IMR-90 (cell line): Measurements from ENCODE around the gene HEXD. TPM values are rescaled to one million over a fixed set of nuclear protein-coding genes. Genes with fewer than 3 reads are reported as not detected.

ENCODE experiments used
- ATAC-seq: fragments of 200-7000 bp; cut with Tn5 transposase; 2 replicates; pipeline ENCODE4 v1.9.1; 2020; ENCODE audit warnings: low read depth, mild to moderate bottlenecking, moderate library complexity
- BruUV-seq: library from RNA; stranded (reverse); fragments of 400-500 nt; replicated peaks from 2 replicates; lab custom pipeline; 2021; lab: Mats Ljungman, UMichigan
- CTCF ChIA-PET: fragments of 300-600 bp; formaldehyde crosslinking; extraction: SDS; loops from one replicate; lab custom pipeline; 2021; ENCODE audit warnings: antibody characterized with exemption; lab: Yijun Ruan, JAX
- POLR2A ChIA-PET: fragments of 300-600 bp; sonication (Branson Sonifier 250); formaldehyde crosslinking; loops from one replicate; lab custom pipeline; 2022; ENCODE audit warnings: antibody characterized with exemption; ENCODE audit not compliant: unreplicated experiment; lab: Charles Lee
- DNase-seq: peaks from one replicate; pipeline ENCODE4 v3.0.0; 2013
- H2AFZ ChIP-seq: replicated peaks from 2 replicates; pipeline ENCODE3; 2013; ENCODE audit warnings: low read length, mild to moderate bottlenecking; ENCODE audit not compliant: poor library complexity
- H2AK5ac ChIP-seq: 2 replicates; pipeline ENCODE4 v1.6.1; 2013; ENCODE audit warnings: low read depth, low read length, inconsistent platforms
- H2AK9ac ChIP-seq: replicated peaks from 2 replicates; pipeline ENCODE3; 2013; ENCODE audit warnings: mild to moderate bottlenecking, low read depth, low read length, moderate library complexity; ENCODE audit not compliant: poor library complexity
- H2BK120ac ChIP-seq: 2 replicates; pipeline ENCODE4 v1.6.1; 2013; ENCODE audit warnings: low read depth, low read length, inconsistent platforms
- H2BK15ac ChIP-seq: 3 replicates; pipeline ENCODE4 v1.6.1; 2013; ENCODE audit warnings: low read depth, low read length, inconsistent platforms
- H2BK20ac ChIP-seq: 2 replicates; pipeline ENCODE4 v1.6.1; 2013; ENCODE audit warnings: low read depth, mild to moderate bottlenecking, inconsistent platforms, low read length, moderate library complexity
- H2BK5ac ChIP-seq: 2 replicates; pipeline ENCODE4 v1.6.1; 2013; ENCODE audit warnings: mild to moderate bottlenecking, low read depth, low read length, inconsistent platforms; ENCODE audit not compliant: poor library complexity, severe bottlenecking
- H3K14ac ChIP-seq: replicated peaks from 2 replicates; pipeline ENCODE4 v1.6.1; 2013; ENCODE audit warnings: low read depth, low read length, inconsistent platforms
- H3K18ac ChIP-seq: 2 replicates; pipeline ENCODE4 v1.6.1; 2013; ENCODE audit warnings: low read depth, low read length, control low read depth
- H3K23ac ChIP-seq: 2 replicates; pipeline ENCODE4 v1.6.1; 2013; ENCODE audit warnings: low read depth, low read length, inconsistent platforms
- H3K27ac ChIP-seq: 2 replicates; pipeline ENCODE4 v1.5.1; 2013; ENCODE audit warnings: mild to moderate bottlenecking, control low read depth, low read length; ENCODE audit not compliant: insufficient read depth
- H3K27me3 ChIP-seq: 2 replicates; pipeline ENCODE4 v1.6.1; 2013; ENCODE audit warnings: low read length; ENCODE audit not compliant: control insufficient read depth, insufficient read depth
- H3K36me3 ChIP-seq: 2 replicates; pipeline ENCODE4 v1.6.1; 2013; ENCODE audit warnings: low read length, mixed read lengths; ENCODE audit not compliant: control insufficient read depth, insufficient read depth
- H3K4ac ChIP-seq: 2 replicates; pipeline ENCODE4 v1.6.1; 2013; ENCODE audit warnings: low read depth, low read length, inconsistent platforms
- H3K4me1 ChIP-seq: 2 replicates; pipeline ENCODE4 v1.6.1; 2013; ENCODE audit warnings: low read length, mixed read lengths; ENCODE audit not compliant: control insufficient read depth, insufficient read depth
- H3K4me2 ChIP-seq: 2 replicates; pipeline ENCODE4 v1.6.1; 2013; ENCODE audit warnings: low read depth, mild to moderate bottlenecking, control low read depth, low read length, moderate library complexity
- H3K4me3 ChIP-seq: 2 replicates; pipeline ENCODE4 v1.5.1; 2013; ENCODE audit warnings: low read depth, mild to moderate bottlenecking, control low read depth, low read length, moderate library complexity; ENCODE audit not compliant: insufficient read depth
- H3K56ac ChIP-seq: 2 replicates; pipeline ENCODE4 v1.6.1; 2013; ENCODE audit warnings: low read length, inconsistent platforms; ENCODE audit not compliant: insufficient read depth; ENCODE audit errors: extremely low read depth
- H3K79me1 ChIP-seq, 2 experiments: 2 replicates each; pipeline ENCODE4 v1.6.1; 2013; ENCODE audit warnings: low read length in 2 of 2, inconsistent platforms in 1 of 2, low read depth in 1 of 2
- H3K9ac ChIP-seq: 2 replicates; pipeline ENCODE4 v1.6.1; 2013; ENCODE audit warnings: low read depth, low read length, control low read depth
- H3K9me1 ChIP-seq: 2 replicates; pipeline ENCODE4 v1.6.1; 2013; ENCODE audit warnings: low read length, inconsistent platforms; ENCODE audit not compliant: insufficient read depth
- H3K9me3 ChIP-seq: 2 replicates; pipeline ENCODE4 v1.6.1; 2013; ENCODE audit warnings: low read length; ENCODE audit not compliant: control insufficient read depth, insufficient read depth
- H4K20me1 ChIP-seq: 2 replicates; pipeline ENCODE4 v1.6.1; 2013; ENCODE audit warnings: low read length, inconsistent platforms; ENCODE audit not compliant: insufficient read depth
- H4K5ac ChIP-seq: 2 replicates; pipeline ENCODE4 v1.6.1; 2013; ENCODE audit warnings: mild to moderate bottlenecking, low read depth, low read length, control low read depth
- H4K8ac ChIP-seq, 2 experiments: 2 replicates each; pipeline ENCODE4 v1.6.1; 2013; ENCODE audit warnings: low read depth in 2 of 2, low read length in 2 of 2, control low read depth in 1 of 2, inconsistent platforms in 1 of 2
- H4K91ac ChIP-seq: 2 replicates; pipeline ENCODE4 v1.6.1; 2013; ENCODE audit warnings: low read depth, low read length, inconsistent platforms; ENCODE audit not compliant: insufficient read depth
- BHLHE40 ChIP-seq: fragments of 150-350 bp; IDR thresholded peaks from 2 replicates; pipeline ENCODE4 v1.6.1; 2016; ENCODE audit warnings: mild to moderate bottlenecking, low read depth, low read length
- CEBPB ChIP-seq: IDR thresholded peaks from 2 replicates; pipeline ENCODE4 v1.6.1; 2012; ENCODE audit warnings: low read depth, low read length, improper control_type of control experiment
- CHD1 ChIP-seq: IDR thresholded peaks from 2 replicates; pipeline ENCODE4 v1.6.1; 2012; ENCODE audit warnings: low read depth, low read length, improper control_type of control experiment
- FOS ChIP-seq: fragments of 150-350 bp; IDR thresholded peaks from 2 replicates; pipeline ENCODE4 v1.6.1; 2016; ENCODE audit warnings: low read depth, low read length
- MAFK ChIP-seq: IDR thresholded peaks from 2 replicates; pipeline ENCODE4 v1.6.1; 2012; ENCODE audit warnings: low read depth, low read length, improper control_type of control experiment
- MAZ ChIP-seq: IDR thresholded peaks from 2 replicates; pipeline ENCODE4 v1.6.1; 2012; ENCODE audit warnings: low read depth, mild to moderate bottlenecking, low read length, improper control_type of control experiment, moderate library complexity, borderline replicate concordance
- MXI1 ChIP-seq: IDR thresholded peaks from 2 replicates; pipeline ENCODE4 v1.6.1; 2012; ENCODE audit warnings: low read depth, mild to moderate bottlenecking, low read length, moderate library complexity, borderline replicate concordance
- NFE2L2 ChIP-seq: fragments of 150-350 bp; IDR thresholded peaks from 2 replicates; pipeline ENCODE4 v1.6.1; 2016; ENCODE audit warnings: low read depth, mild to moderate bottlenecking, low read length
- POLR2A ChIP-seq: IDR thresholded peaks from 2 replicates; pipeline ENCODE4 v1.6.1; 2012; ENCODE audit warnings: mild to moderate bottlenecking, low read depth, low read length
- RAD21 ChIP-seq: IDR thresholded peaks from 2 replicates; pipeline ENCODE4 v1.6.1; 2012; ENCODE audit warnings: low read length, improper control_type of control experiment
- RCOR1 ChIP-seq: IDR thresholded peaks from 2 replicates; pipeline ENCODE4 v1.6.1; 2012; ENCODE audit warnings: mild to moderate bottlenecking, low read length, improper control_type of control experiment; ENCODE audit not compliant: insufficient replicate concordance
- RFX5 ChIP-seq: IDR thresholded peaks from 2 replicates; pipeline ENCODE4 v1.8.0; 2012; ENCODE audit warnings: low read depth, mild to moderate bottlenecking, low read length, moderate library complexity
- SMC3 ChIP-seq: fragments of 150-350 bp; IDR thresholded peaks from 2 replicates; pipeline ENCODE4 v1.6.1; 2016; ENCODE audit warnings: low read depth, mild to moderate bottlenecking, antibody characterized with exemption, low read length, moderate library complexity
- WGBS, 2 experiments: methylation state at CpG; one replicate each; pipeline versions ENCODE4 v1.1.5 to v1.1.7; 2013; ENCODE audit warnings: missing lambda C conversion rate in 2 of 2; ENCODE audit not compliant: insufficient read length in 1 of 2; ENCODE audit errors: extremely low coverage in 2 of 2; 5-methylcytosine and 5-hydroxymethylcytosine counted together
- dilution Hi-C: fragments of 300-500 bp; cut with HindIII; formaldehyde crosslinking; loops from one replicate; pipeline ENCODE4 v1.14.3; 2018; ENCODE audit warnings: low sequenced_read_pairs; ENCODE audit not compliant: unreplicated experiment
- in situ Hi-C: fragments of 300-500 bp; cut with MboI; formaldehyde crosslinking; loops from 3 replicates; pipeline ENCODE4 v1.14.3; 2019; ENCODE audit warnings: low sequenced_read_pairs, inconsistent platforms, mixed read lengths
- intact Hi-C: fragments of 100-400 bp; cut with micrococcal nuclease; formaldehyde crosslinking; loops from 2 replicates; pipeline ENCODE4 v1.10.0; 2022
- polyA plus RNA-seq, 3 experiments: library from polyadenylated mRNA; depleted of rRNA; stranded (reverse); fragments of >200 nt; gene quantifications; 2 replicates each; pipeline ENCODE4 v1.2.3, GENCODE V29; 2012; ENCODE audit warnings: low replicate concordance in 1 of 3
- total RNA-seq: library from RNA; depleted of rRNA; stranded (reverse); fragments of >200 nt; gene quantifications from 2 replicates; pipeline ENCODE4 v1.2.3, GENCODE V29; 2012
- TF ChIP-seq, protein P1 (sequence below): fragments of 150-350 bp; IDR thresholded peaks from 2 replicates; pipeline ENCODE4 v1.6.1; 2016; ENCODE audit warnings: low read depth, mild to moderate bottlenecking, low read length, moderate library complexity, borderline replicate concordance
- TF ChIP-seq, protein P2 (sequence below): conservative IDR thresholded peaks from 2 replicates; pipeline ENCODE4 v1.5.1; 2012; ENCODE audit warnings: mild to moderate bottlenecking, low read depth, low read length, improper control_type of control experiment
- TF ChIP-seq, protein P3 (sequence below): fragments of 150-350 bp; IDR thresholded peaks from 2 replicates; pipeline ENCODE4 v1.6.1; 2017; ENCODE audit warnings: mild to moderate bottlenecking, antibody characterized with exemption, low read length, low read depth

HEXD gene
- total and polyA plus RNA-seq, 2 of the 4 experiments (the other 2 are of a cell fraction), result 3.8 to 9.5 TPM

- Histone ChIP-seq H3K27ac (peak overlapping the region; percentile 95), H3K79me1 (peaks cover 23 to 50% of the 10 kb centered on the region in 2 experiments), H3K4me1 (peaks cover 11% of the 10 kb centered on the region; the same call in 1 of the 2 replicates), H3K36me3 (peaks cover 16% of the 10 kb centered on the region), H4K5ac (peak overlapping the region; percentile 84), H4K20me1 (peaks cover 8% of the 10 kb centered on the region), H3K9ac (peak overlapping the region; percentile 99), H3K9me3 (no peaks in the 10 kb centered on the region), H4K8ac (peak overlapping the region; percentile 72 to 93; a peak in 2 of 4 replicates), H2AFZ (peak overlapping the region; percentile 96), H3K9me1 (0 out of 2 replicates have a peak, but pooled peaks cover 8% of the 10 kb centered on the region), H3K14ac (peak overlapping the region; percentile 92), H3K56ac (peak overlapping the region; percentile 29; the same call in 1 of the 2 replicates), H2AK9ac (peak overlapping the region; percentile 96), H2BK5ac (peak overlapping the region; percentile 93), H3K4me2 (peak overlapping the region; percentile 67), H2BK20ac (no peak overlapping the region), H3K18ac (no peak overlapping the region), H4K91ac (peak overlapping the region; percentile 46; the same call in 1 of the 2 replicates), H2AK5ac (peak overlapping the region; percentile 88), H3K4me3 (peak overlapping the region; percentile 99), H2BK15ac (no peak overlapping the region; the same call in 2 of the 3 replicates), H3K27me3 (no peaks in the 10 kb centered on the region), H2BK120ac (no peak overlapping the region), H3K23ac (peak overlapping the region; percentile 63; the same call in 1 of the 2 replicates), H3K4ac (peak overlapping the region; percentile 76)
- 92% methylated on average over 3 of the region's 18 CpGs; no CpG with 5 or more reads in 1 of the 2 experiments for WGBS, 2 experiments
- dilution Hi-C loops, result no loop called here
- ChIA-PET POLR2A (no interaction called here), CTCF (no interaction called here)
- DNase-seq (no peak), ATAC-seq (no peak)
- no TSS peak for BruUV-seq
- in situ Hi-C loops, result no loop called here
- TF ChIP-seq, protein P1, sequence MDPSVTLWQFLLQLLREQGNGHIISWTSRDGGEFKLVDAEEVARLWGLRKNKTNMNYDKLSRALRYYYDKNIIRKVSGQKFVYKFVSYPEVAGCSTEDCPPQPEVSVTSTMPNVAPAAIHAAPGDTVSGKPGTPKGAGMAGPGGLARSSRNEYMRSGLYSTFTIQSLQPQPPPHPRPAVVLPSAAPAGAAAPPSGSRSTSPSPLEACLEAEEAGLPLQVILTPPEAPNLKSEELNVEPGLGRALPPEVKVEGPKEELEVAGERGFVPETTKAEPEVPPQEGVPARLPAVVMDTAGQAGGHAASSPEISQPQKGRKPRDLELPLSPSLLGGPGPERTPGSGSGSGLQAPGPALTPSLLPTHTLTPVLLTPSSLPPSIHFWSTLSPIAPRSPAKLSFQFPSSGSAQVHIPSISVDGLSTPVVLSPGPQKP, result no peak
- TF ChIP-seq, protein P2, sequence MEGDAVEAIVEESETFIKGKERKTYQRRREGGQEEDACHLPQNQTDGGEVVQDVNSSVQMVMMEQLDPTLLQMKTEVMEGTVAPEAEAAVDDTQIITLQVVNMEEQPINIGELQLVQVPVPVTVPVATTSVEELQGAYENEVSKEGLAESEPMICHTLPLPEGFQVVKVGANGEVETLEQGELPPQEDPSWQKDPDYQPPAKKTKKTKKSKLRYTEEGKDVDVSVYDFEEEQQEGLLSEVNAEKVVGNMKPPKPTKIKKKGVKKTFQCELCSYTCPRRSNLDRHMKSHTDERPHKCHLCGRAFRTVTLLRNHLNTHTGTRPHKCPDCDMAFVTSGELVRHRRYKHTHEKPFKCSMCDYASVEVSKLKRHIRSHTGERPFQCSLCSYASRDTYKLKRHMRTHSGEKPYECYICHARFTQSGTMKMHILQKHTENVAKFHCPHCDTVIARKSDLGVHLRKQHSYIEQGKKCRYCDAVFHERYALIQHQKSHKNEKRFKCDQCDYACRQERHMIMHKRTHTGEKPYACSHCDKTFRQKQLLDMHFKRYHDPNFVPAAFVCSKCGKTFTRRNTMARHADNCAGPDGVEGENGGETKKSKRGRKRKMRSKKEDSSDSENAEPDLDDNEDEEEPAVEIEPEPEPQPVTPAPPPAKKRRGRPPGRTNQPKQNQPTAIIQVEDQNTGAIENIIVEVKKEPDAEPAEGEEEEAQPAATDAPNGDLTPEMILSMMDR, result no peak
- TF ChIP-seq BHLHE40 (no peak), FOS (no peak), NFE2L2 (no peak), POLR2A (no peak), CHD1 (no peak), MAFK (no peak), CEBPB (no peak), RFX5 (no peak), RAD21 (no peak), RCOR1 (no peak), MXI1 (no peak), SMC3 (no peak), MAZ (no peak)
- TF ChIP-seq, protein P3, sequence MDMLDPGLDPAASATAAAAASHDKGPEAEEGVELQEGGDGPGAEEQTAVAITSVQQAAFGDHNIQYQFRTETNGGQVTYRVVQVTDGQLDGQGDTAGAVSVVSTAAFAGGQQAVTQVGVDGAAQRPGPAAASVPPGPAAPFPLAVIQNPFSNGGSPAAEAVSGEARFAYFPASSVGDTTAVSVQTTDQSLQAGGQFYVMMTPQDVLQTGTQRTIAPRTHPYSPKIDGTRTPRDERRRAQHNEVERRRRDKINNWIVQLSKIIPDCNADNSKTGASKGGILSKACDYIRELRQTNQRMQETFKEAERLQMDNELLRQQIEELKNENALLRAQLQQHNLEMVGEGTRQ, result no peak
- intact Hi-C loops, result no loop called here
These were observed 31.8 kb downstream of the HEXD start for GRCh38 chr17:82449883-82450356.
